Neural cell (in vitro differentiated cells): Measurements from ENCODE around the gene ZNF831.

Experiments used
- EP300 ChIP-seq: fragments of 450-650 bp; conservative IDR thresholded peaks from 2 replicates; pipeline ENCODE4 v1.6.1; 2014; ENCODE audit warnings: antibody characterized with exemption, mild to moderate bottlenecking, moderate library complexity; ENCODE audit not compliant: poor library complexity, severe bottlenecking
- EZH2 ChIP-seq: fragments of 200-600, 300-800 bp; shearing (Covaris generic), sonication (generic); IDR thresholded peaks from 2 replicates; pipeline ENCODE4 v1.6.1; 2014; ENCODE audit warnings: antibody characterized with exemption, low read length, borderline replicate concordance, mild to moderate bottlenecking; ENCODE audit not compliant: insufficient read depth, poor library complexity, severe bottlenecking
- POLR2AphosphoS5 ChIP-seq: IDR thresholded peaks from 2 replicates; pipeline ENCODE4 v1.6.1; 2012
- RAD21 ChIP-seq: fragments of 450-650 bp; conservative IDR thresholded peaks from 2 replicates; pipeline ENCODE4 v1.6.1; 2014; ENCODE audit warnings: antibody characterized with exemption, mild to moderate bottlenecking, moderate library complexity
- TAF1 ChIP-seq: IDR thresholded peaks from 2 replicates; pipeline ENCODE4 v1.6.1; 2012; ENCODE audit warnings: low read depth
- TF ChIP-seq, protein P1 (sequence below): fragments of 450-650 bp; IDR thresholded peaks from 2 replicates; pipeline ENCODE4 v1.5.1; 2014; ENCODE audit warnings: antibody characterized with exemption, mild to moderate bottlenecking, moderate library complexity; ENCODE audit not compliant: poor library complexity, severe bottlenecking

DNA sequence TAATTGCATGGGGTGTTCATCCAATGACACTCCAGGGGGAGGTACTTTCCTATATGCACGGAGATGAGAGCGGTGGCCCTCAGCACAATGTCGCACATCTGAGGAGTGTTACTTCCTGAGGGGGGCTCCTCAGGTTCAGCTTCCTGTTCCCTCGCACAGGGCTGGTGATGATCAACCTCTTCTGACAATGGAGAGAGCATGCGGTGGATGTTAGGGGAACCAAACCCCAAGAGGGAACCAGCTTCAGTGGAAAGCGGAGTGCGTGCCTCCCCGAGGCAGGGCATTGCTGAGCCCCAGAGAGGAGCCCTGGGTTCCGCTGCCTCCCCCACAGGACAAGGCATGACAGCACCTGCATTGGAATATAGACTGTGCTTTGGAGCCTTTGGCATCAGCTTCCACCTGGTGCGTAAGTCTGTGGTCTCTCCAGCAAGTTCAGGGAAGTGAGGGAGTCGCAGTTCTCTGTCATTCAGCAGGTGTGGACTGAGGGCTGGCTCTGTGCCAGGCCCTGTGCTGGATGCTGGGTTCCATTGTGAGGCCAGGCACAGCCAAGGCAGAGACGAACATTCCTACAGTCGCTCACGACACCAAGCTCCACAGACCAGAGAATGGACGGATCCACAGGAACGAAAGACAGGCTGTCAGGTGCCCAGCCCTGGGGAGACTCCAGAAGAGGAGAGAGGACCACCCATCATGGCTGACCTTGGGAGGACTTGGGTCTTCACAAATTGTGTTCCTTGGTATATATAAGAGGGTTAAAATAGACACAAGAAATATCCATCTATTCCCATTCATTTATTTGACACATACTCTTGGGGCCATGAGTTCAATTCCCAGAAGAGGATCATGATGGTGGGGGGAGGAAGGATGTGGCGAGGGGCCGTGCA lies 3.9 kb upstream of the ZNF831 start:
- TF ChIP-seq, protein P1, sequence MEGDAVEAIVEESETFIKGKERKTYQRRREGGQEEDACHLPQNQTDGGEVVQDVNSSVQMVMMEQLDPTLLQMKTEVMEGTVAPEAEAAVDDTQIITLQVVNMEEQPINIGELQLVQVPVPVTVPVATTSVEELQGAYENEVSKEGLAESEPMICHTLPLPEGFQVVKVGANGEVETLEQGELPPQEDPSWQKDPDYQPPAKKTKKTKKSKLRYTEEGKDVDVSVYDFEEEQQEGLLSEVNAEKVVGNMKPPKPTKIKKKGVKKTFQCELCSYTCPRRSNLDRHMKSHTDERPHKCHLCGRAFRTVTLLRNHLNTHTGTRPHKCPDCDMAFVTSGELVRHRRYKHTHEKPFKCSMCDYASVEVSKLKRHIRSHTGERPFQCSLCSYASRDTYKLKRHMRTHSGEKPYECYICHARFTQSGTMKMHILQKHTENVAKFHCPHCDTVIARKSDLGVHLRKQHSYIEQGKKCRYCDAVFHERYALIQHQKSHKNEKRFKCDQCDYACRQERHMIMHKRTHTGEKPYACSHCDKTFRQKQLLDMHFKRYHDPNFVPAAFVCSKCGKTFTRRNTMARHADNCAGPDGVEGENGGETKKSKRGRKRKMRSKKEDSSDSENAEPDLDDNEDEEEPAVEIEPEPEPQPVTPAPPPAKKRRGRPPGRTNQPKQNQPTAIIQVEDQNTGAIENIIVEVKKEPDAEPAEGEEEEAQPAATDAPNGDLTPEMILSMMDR: no peak
- TF ChIP-seq RAD21 (no peak), TAF1 (no peak), POLR2AphosphoS5 (no peak), EP300 (no peak), EZH2 (no peak)
